GM03348 (cell line): ENCODE results near the gene RFWD3.
"Not testable (repeated sequence)": the region's sequence is repeated elsewhere in the genome, so short reads cannot be mapped to it uniquely, and the experiment has no call there.

Experiments
- DNase-seq: peaks from one replicate; pipeline ENCODE4 v3.0.0; 2012; ENCODE audit warnings: low spot score

The RFWD3 gene

DNA sequence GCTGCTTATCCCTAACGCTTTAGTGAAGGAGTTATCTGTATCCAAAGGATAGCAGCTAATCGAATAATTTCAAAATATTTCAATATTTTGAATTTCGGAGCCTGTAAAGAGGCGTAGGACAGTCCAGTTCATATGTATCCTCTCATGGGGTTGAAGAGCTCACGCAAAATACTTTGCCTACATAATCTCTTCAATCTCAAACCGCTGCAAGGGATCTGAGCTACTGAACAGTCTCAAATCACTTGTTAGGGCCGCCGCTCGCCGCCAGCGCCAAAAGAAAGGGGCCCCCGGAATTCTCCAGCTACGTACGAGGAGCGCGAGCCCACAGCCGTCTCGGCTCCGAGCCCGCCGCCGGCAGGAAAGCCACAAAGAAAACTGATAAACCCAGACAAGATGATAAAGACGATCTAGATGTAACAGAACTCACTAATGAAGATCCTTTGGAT is 601 bp upstream of the RFWD3 start:
- peak; percentile 39 for DNase-seq

DNA sequence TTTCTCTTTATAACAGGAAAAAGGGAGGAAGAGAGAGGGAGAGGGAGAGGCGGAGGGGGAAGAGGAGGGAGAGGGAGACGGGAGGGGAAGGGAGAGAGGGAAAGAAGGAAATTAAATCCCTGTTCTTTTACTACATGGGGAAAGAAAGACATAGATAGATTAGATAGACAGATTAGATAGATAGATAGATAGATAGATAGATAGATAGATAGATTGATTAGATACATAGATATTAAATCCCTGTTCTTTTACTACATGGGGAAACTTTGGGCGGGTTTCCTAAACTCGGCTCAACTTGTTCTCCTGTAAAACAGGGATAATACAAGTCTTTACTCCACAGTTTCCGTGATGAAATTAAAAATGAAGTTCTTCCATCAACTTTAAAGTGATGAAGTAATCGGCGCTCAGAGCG is 661 bp downstream of the RFWD3 start:
- DNase-seq: no peak

GRCh38 chr16:74661064-74661463 is 5.6 kb downstream of the RFWD3 start:
- DNase-seq: no peak

GRCh38 chr16:74660383-74660782 is 6.3 kb downstream of the RFWD3 start:
- no peak for DNase-seq

DNA sequence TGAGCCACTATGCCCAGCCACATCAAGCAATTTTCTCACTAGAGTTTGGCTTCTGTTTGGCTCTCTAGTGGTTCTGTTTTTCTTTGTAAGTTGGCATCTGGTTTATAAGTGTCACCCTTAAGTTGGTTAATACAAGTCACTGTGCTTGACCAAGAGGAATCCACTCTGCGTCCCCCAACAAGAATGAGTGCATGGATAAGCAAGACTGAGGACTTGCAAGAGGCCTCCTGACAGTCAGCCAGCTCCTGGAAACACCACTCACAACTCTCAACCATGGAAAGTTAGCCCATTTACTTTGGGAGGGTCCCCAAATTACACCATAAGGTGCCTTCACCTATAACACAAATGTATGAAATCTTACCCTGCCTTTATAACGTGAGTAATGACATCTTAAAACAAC is 7.6 kb downstream of the RFWD3 start:
- DNase-seq: no peak

- no peak for DNase-seq
Observed at GRCh38 chr16:74657870-74658642, 8.6 kb downstream of the RFWD3 start.

GRCh38 chr16:74654536-74655050 is 12.1 kb downstream of the RFWD3 start:
- DNase-seq: no peak

DNA sequence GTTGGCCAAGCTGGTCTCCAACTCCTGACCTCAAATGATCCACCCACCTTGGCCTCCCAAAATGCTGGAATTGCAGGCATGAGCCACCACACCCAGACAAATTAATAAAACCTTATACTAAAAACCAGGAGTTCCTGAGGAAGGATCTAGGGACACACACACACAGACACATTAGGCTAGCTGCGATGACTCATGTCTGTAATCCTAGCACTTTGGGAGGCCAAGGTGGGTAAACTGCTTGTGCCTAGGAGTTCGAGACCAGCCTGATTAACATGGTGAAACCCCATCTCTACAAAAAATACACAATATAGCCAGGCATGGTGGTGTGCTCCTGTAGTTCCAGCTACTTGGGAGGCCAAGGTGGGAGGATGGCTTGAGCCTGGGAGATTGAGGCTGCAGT is 13.8 kb downstream of the RFWD3 start:
- not testable (repeated sequence) for DNase-seq

- no peak for DNase-seq
Observed at GRCh38 chr16:74652249-74652648, 14.4 kb downstream of the RFWD3 start.

DNA sequence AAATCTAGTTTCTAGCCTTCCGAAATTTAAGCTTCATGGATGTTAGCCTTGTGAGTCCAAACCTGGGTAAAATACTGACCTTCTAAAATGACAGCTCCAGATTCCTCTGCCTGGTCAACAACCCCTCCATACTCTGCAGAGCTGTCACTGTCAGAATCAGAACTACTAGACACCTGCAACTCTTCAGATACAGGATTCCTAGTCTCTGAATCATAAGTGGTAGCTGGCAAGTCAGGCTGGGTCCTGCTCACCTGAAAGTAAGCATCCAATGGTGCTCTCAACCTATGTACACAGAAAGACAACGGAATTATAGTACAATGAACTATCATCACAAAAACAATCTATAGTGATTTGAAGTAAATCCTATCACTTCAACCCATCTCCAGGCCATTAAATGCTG is 14.8 kb downstream of the RFWD3 start:
- no peak for DNase-seq

DNA sequence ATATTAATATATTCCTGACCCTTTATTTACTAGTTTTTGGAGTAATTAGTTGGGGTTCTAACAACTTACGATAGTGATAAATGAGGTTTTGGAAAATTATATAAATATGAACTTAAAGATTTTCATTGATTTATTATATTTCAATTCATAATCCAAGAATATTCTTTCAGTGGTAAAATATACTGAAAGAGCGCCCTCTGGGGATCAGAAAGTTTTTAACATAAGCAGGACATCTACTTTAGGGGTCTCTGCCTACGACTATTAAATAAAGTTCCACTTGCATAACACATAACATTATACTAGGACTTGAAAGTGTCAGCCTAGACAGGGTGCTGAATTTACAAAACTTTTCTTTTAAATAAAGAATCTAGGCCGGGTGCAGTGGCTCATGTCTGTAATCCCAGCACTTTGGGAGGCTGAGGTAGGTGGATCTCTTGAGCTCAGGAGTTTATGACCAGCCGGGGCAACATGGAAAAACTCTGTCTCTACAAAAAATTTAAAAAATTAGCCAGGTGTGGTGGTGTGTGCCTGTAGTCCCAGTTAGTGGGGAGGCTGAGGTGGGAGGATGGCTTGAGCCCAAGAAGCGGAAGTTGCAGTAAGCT is 15.6 kb downstream of the RFWD3 start:
- DNase-seq: peak; percentile 22

GRCh38 chr16:74649839-74650504 is 16.7 kb downstream of the RFWD3 start:
- DNase-seq: no peak

DNA sequence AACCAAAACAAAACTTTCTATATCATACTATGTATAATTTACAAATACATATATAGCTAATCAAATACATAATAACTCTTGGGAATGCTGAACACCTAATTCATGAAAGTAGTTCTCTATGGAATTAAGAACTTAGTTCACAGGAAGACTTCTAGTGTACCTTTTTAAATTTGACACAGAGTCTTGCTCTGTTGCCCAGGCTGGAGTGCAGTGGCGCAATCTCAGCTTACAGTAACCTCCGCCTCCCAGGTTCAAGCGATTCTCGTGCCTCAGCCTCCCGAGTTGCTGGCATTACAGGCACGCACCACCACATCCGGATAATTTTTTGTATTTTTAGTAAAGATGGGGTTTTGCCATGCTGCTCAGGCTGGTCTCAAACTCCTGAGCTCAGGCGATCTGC is 24.7 kb downstream of the RFWD3 start:
- DNase-seq: no peak

GRCh38 chr16:74637742-74638453 is 28.8 kb downstream of the RFWD3 start:
- DNase-seq: no peak

DNA sequence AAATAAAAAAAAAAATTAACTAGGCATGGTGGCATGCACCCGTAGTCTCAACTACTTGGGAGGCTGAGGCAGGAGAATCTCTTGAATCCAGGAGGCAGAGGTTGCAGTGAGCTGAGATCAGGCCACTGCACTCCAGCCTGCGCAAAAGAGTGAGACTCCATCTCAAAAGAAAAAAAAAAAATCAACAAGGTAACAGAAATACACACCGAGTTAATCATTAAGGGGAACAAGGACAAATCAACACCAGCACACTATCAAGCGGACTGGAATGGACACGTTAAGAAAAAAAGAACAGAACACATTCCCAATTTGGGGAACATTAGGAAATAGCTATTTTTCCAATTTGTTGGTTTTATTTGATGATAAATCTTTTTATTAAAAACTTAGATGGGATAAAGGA is 31.4 kb downstream of the RFWD3 start:
- no peak for DNase-seq

DNA sequence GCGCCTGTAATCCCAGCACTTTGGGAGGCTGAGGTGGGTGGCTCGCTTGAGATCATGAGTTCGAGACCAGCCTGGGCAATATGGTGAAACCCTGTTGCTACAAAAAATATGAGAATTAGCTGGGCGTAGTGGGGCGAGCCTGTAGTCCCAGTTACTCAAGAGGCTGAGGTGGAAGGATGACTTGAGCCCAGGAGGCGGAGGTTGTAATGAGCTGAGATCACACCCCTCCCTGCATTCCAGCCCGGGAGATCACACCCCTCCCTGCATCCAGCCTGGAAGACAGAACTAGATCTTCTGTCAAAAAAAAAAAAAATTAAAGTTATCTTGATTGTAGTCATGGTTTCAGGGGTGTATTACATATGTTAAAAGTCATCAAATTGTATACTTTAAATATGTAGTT is 33.0 kb downstream of the RFWD3 start:
- DNase-seq: no peak

- DNase-seq: no peak
Observed at GRCh38 chr16:74627506-74628220, 39.0 kb downstream of the RFWD3 start.

DNA sequence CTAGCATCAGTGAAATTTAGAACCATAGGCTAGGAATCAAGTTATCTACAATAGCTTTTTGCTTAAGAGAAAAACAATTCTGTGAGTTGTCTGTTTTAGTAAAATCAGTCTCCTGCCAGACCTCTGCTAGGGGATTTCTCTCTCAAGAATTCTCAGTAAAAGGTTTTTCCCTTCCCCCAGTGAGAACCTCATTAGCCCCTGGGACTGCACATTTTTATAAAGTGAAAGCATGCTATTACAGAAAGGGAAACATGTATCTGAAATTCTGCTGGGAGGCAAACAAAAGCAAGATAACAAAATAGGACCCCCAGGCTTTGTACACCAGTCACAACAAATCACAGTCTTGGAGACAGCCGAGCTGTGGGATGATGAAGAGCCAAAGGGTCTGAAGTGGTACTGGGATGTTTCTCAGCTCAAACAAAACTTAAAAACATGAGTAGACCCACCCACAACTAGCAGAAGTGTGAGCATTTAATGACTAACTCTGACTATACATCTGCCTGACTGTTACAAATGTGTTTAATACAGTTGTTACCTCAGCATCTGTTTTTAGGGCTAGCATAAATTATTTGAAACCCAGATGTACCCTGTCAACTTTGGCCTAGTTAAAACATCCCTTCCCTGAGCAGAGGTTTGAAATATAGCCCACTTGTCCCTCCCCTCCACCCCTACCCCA is 39.8 kb downstream of the RFWD3 start:
- DNase-seq: no peak

DNA sequence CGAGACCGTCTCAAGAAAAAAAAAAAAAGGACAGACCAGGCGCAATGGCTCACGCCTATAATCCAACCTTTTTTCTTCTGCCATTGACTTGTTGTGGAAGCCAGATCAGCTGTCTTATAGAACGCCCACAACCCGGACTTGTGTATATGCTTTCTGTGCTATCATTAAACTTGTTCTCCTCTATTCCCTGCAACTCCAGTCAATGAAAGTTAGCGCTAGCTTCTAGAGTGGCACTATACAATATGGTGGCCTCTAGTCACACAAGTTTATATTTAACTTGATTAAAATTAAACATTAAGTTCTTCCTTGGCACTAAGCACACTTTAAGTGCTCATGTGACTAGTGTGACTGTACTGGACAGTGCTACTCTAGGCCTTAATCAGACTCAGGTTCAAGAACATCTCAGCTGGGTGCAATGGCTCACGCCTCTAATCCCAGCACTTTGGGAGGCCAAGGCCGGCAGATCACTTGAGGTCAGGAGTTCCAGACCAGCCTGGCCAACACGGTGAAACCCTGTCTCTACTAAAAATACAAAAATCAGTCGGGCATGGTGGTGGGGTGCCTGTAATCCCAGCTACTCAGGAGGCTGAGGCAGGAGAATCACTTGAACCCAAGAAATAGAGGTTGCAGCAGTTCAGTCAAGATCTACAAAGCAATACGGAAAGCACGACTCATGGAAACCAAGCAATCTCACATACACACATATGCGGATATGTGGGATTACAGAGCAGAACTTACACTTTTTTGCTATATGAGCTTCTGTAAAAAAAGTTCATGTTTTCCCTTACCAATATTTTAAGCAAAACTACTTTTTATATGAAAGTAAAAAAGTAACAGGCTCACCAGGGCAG is 41.0 kb downstream of the RFWD3 start:
- DNase-seq: no peak

DNA sequence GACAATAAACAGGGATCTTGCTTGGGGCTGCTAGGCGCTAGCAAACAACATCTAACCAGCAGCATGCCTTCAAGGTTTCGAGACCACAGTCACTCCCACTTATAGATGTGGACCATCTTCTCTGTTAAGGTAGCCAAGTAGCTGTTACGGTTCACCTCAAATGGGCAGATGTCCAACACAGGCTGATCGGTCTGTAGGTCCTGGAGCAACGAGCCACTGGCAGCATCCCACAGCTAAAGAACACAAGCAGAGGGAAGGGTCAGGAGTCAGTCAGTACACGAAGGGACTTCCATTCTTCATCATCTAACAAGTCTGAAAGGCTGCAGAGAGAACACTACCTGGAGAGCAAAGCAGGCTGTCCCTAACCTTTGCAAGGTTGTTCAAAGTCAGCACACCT is 42.8 kb downstream of the RFWD3 start:
- DNase-seq: no peak
